Lung (tissue), 12 donors: ENCODE measurements around the gene ZNRF2. TPM values are rescaled to one million over a fixed set of nuclear protein-coding genes. Genes with fewer than 3 reads are reported as not detected.

Source experiments
- ATAC-seq: fragments of 200-7000 bp; cut with Tn5 transposase; one replicate; pipeline ENCODE4 v1.9.1; 2020; ENCODE audit warnings: moderate number of reproducible peaks; ENCODE audit not compliant: insufficient read depth, low FRiP score
- DNase-seq, 3 donors: peaks; one replicate each; pipeline ENCODE4 v3.0.0-alpha.2; 2013 to 2017
- H3K27ac ChIP-seq, 2 donors: one replicate each; pipeline ENCODE4 v1.5.1; 2013; ENCODE audit warnings: mild to moderate bottlenecking in 2 of 2, moderate library complexity in 2 of 2, control low read depth in 1 of 2, inconsistent platforms in 1 of 2, low read depth in 1 of 2, low read length in 1 of 2
- H3K27me3 ChIP-seq, 3 donors: one replicate each; pipeline ENCODE4 v1.5.1; 2013; ENCODE audit warnings: low read length in 2 of 3; ENCODE audit not compliant: control insufficient read depth in 3 of 3, insufficient read depth in 3 of 3
- H3K36me3 ChIP-seq, 4 donors: one replicate each; pipeline ENCODE4 v1.5.1; 2013; ENCODE audit warnings: low read length in 4 of 4, mild to moderate bottlenecking in 1 of 4, moderate library complexity in 1 of 4; ENCODE audit not compliant: control insufficient read depth in 4 of 4, insufficient read depth in 4 of 4
- H3K4me1 ChIP-seq, 5 donors: one replicate each; pipeline ENCODE4 v1.5.1; 2013; ENCODE audit warnings: low read length in 5 of 5, mild to moderate bottlenecking in 2 of 5, moderate library complexity in 1 of 5; ENCODE audit not compliant: control insufficient read depth in 5 of 5, insufficient read depth in 5 of 5
- H3K4me3 ChIP-seq: one replicate; pipeline ENCODE4 v1.5.1; 2013; ENCODE audit warnings: mild to moderate bottlenecking, control low read depth, moderate library complexity
- H3K9ac ChIP-seq, 2 donors: one replicate each; pipeline ENCODE4 v1.5.1; 2013; ENCODE audit warnings: low read length in 2 of 2, control low read depth in 1 of 2; ENCODE audit not compliant: insufficient read depth in 1 of 2
- H3K9me3 ChIP-seq, 4 donors: one replicate each; pipeline ENCODE4 v1.5.1; 2013; ENCODE audit warnings: low read length in 3 of 4, mild to moderate bottlenecking in 1 of 4, moderate library complexity in 1 of 4; ENCODE audit not compliant: control insufficient read depth in 4 of 4, insufficient read depth in 3 of 4
- CTCF ChIP-seq: IDR thresholded peaks from 2 replicates; pipeline ENCODE4 v1.5.1; 2012; ENCODE audit warnings: mild to moderate bottlenecking; ENCODE audit errors: control extremely low read depth, extremely low read depth
- WGBS, 2 donors: extraction: QIAGEN DNeasy Blood & Tissue Kit; methylation state at CpG; one replicate each; pipeline ENCODE4 v1.1.7; 2013; 5-methylcytosine and 5-hydroxymethylcytosine counted together
- polyA plus RNA-seq, 2 donors: library from polyadenylated mRNA; stranded (reverse); fragments of 200-250 nt; gene quantifications; one replicate each; pipeline ENCODE4 v1.2.1, GENCODE V29; 2013
- total RNA-seq, 2 donors: library from RNA; depleted of rRNA in 1 of 2; stranded (reverse); fragments of >200 nt in 1 of 2; gene quantifications; one replicate each; pipeline ENCODE4 v1.2.1, GENCODE V29; 2014 to 2021
- donor health status: control.
- donor health status: control.
- donor health status: Bipolar disorder and iron deficiency.
- donor health status: healthy.
- donor health status: DM: yes; HTN: yes; CAD: no.

Gene ZNRF2
- total and polyA plus RNA-seq, 4 donors = 5.9 to 27.6 (median 15.4) TPM

GRCh38 chr7:30253796-30254165, 30.6 kb upstream of the ZNRF2 start:
- no peaks in the 10 kb centered on the region for H3K9me3 ChIP-seq
- no peak for TF ChIP-seq CTCF
- peak overlapping the region in 1 of 2 donors; percentile 8 for H3K27ac ChIP-seq
- peaks cover 0 to 26% (median 5%) of the 10 kb centered on the region in 5 donors for H3K4me1 ChIP-seq
- DNase-seq (no peak), ATAC-seq (no peak)
- no peak overlapping the region for H3K9ac ChIP-seq
- 75 to 83% methylated on average over 3 of the region's 3 CpGs for WGBS, 2 donors
- H3K36me3 ChIP-seq = no peaks in the 10 kb centered on the region
- no peak overlapping the region for H3K4me3 ChIP-seq
- H3K27me3 ChIP-seq = no peaks in the 10 kb centered on the region

- H3K36me3 ChIP-seq = no peaks in the 10 kb centered on the region
- 77 to 92% methylated on average over 5 of the region's 5 CpGs for WGBS, 2 donors
- TF ChIP-seq CTCF = no peak
- H3K27ac ChIP-seq = peak overlapping the region in 1 of 2 donors; percentile 74
- ATAC-seq (no peak), DNase-seq (no peak)
- no peak overlapping the region for H3K4me3 ChIP-seq
- H3K9ac ChIP-seq = no peak overlapping the region
- H3K4me1 ChIP-seq = peaks cover 0 to 26% (median 5%) of the 10 kb centered on the region in 5 donors
- no peaks in the 10 kb centered on the region for H3K9me3 ChIP-seq
- H3K27me3 ChIP-seq = no peaks in the 10 kb centered on the region
These were observed 30.1 kb upstream of the ZNRF2 start for GRCh38 chr7:30254248-30254647.

GRCh38 chr7:30254717-30255063, 29.7 kb upstream of the ZNRF2 start:
- no peak for TF ChIP-seq CTCF
- peak overlapping the region in 1 of 2 donors; percentile 74 for H3K27ac ChIP-seq
- no peaks in the 10 kb centered on the region for H3K27me3 ChIP-seq
- no peaks in the 10 kb centered on the region for H3K9me3 ChIP-seq
- DNase-seq (no peak), ATAC-seq (no peak)
- H3K9ac ChIP-seq = no peak overlapping the region
- peaks cover 0 to 26% (median 5%) of the 10 kb centered on the region in 5 donors for H3K4me1 ChIP-seq
- H3K4me3 ChIP-seq = no peak overlapping the region
- H3K36me3 ChIP-seq = no peaks in the 10 kb centered on the region
- WGBS, 2 donors = 62 to 73% methylated on average over 4 of the region's 4 CpGs

GRCh38 chr7:30255064-30255769, 29.2 kb upstream of the ZNRF2 start:
- no peak overlapping the region for H3K9ac ChIP-seq
- TF ChIP-seq CTCF = no peak
- DNase-seq (peak in 2 of 3 donors; percentile 51 to 73), ATAC-seq (peak; percentile 44)
- no peak overlapping the region for H3K4me3 ChIP-seq
- H3K27ac ChIP-seq = no peak overlapping the region
- H3K27me3 ChIP-seq = no peaks in the 10 kb centered on the region
- no peaks in the 10 kb centered on the region for H3K9me3 ChIP-seq
- 66 to 90% methylated on average over 4 of the region's 4 CpGs for WGBS, 2 donors
- peaks cover 0 to 26% (median 5%) of the 10 kb centered on the region in 5 donors for H3K4me1 ChIP-seq
- H3K36me3 ChIP-seq = no peaks in the 10 kb centered on the region
